Measurements from ENCODE around the gene KIF16B. TPM values are rescaled to one million over a fixed set of nuclear protein-coding genes. Genes with fewer than 3 reads are reported as not detected.

KIF16B gene
- total RNA-seq, 4 donors from 2014 or later: 19.9 to 40.2 (median 20.5) TPM

- no peaks in the 10 kb centered on the region for H3K27me3 ChIP-seq
- TF ChIP-seq CTCF (IDR thresholded peaks at IDR 0.05): no peak
- no peak for TF ChIP-seq EP300 (IDR thresholded peaks at IDR 0.05)
- no peak for TF ChIP-seq POLR2A (IDR thresholded peaks at IDR 0.05)
- no peaks in the 10 kb centered on the region for H3K9me3 ChIP-seq
- DNase-seq (ENCODE audit: low spot score in 2 of 2): no peak
- peaks cover 0 to 41% (median 0%) of the 10 kb centered on the region in 3 donors for H3K36me3 ChIP-seq
- no peak overlapping the region for H3K27ac ChIP-seq
- no peak overlapping the region for H3K4me3 ChIP-seq
- 70 to 71% methylated on average over 3 of the region's 3 CpGs for WGBS, 2 donors
- peaks cover 0 to 14% (median 0%) of the 10 kb centered on the region in 4 donors for H3K4me1 ChIP-seq
Observed at GRCh38 chr20:16500197-16500596, 73.1 kb downstream of the KIF16B start.

- Histone ChIP-seq H3K4me3 (no peak overlapping the region), H3K9me3 (no peaks in the 10 kb centered on the region), H3K27ac (no peak overlapping the region), H3K4me1 (peaks cover 0 to 14% (median 0%) of the 10 kb centered on the region in 4 donors), H3K27me3 (no peaks in the 10 kb centered on the region), H3K36me3 (peaks cover 0 to 29% (median 0%) of the 10 kb centered on the region in 3 donors)
- no peak for DNase-seq (ENCODE audit: low spot score in 2 of 2)
- 84 to 89% methylated on average over 10 of the region's 10 CpGs for WGBS, 2 donors
- TF ChIP-seq CTCF (IDR thresholded peaks at IDR 0.05): no peak
- no peak for TF ChIP-seq POLR2A (IDR thresholded peaks at IDR 0.05)
- TF ChIP-seq EP300 (IDR thresholded peaks at IDR 0.05): no peak
Observed at GRCh38 chr20:16498526-16499253, 74.6 kb downstream of the KIF16B start.

GRCh38 chr20:16497896-16498295, 75.4 kb downstream of the KIF16B start:
- Histone ChIP-seq H3K27me3 (no peaks in the 10 kb centered on the region), H3K9me3 (no peaks in the 10 kb centered on the region), H3K27ac (no peak overlapping the region), H3K4me3 (no peak overlapping the region), H3K36me3 (peaks cover 0 to 28% (median 0%) of the 10 kb centered on the region in 3 donors), H3K4me1 (peaks cover 0 to 14% (median 0%) of the 10 kb centered on the region in 4 donors)
- TF ChIP-seq EP300 (IDR thresholded peaks at IDR 0.05): no peak
- no peak for TF ChIP-seq POLR2A (IDR thresholded peaks at IDR 0.05)
- TF ChIP-seq CTCF (IDR thresholded peaks at IDR 0.05): no peak
- WGBS, 2 donors: 91 to 94% methylated on average over 6 of the region's 6 CpGs
- DNase-seq (ENCODE audit: low spot score in 2 of 2): no peak

- TF ChIP-seq POLR2A (IDR thresholded peaks at IDR 0.05): no peak
- no peak for TF ChIP-seq EP300 (IDR thresholded peaks at IDR 0.05)
- no peak for TF ChIP-seq CTCF (IDR thresholded peaks at IDR 0.05)
- Histone ChIP-seq H3K4me1 (no peaks in the 10 kb centered on the region), H3K27ac (no peak overlapping the region), H3K36me3 (peaks cover 0 to 64% (median 0%) of the 10 kb centered on the region in 3 donors), H3K27me3 (no peaks in the 10 kb centered on the region), H3K4me3 (no peak overlapping the region), H3K9me3 (no peaks in the 10 kb centered on the region)
- 63 to 64% methylated on average over 1 of the region's 1 CpG for WGBS, 2 donors
- DNase-seq (ENCODE audit: low spot score in 2 of 2): no peak
Observed at GRCh38 chr20:16493486-16493885, 79.8 kb downstream of the KIF16B start.

- no peaks in the 10 kb centered on the region for H3K9me3 ChIP-seq
- no peaks in the 10 kb centered on the region for H3K27me3 ChIP-seq
- no peak for DNase-seq (ENCODE audit: low spot score in 2 of 2)
- peak overlapping the region in 2 of 4 donors; percentile 29 to 37 for H3K27ac ChIP-seq
- WGBS, 2 donors: 79 to 86% methylated on average over 7 of the region's 7 CpGs
- TF ChIP-seq EP300 (IDR thresholded peaks at IDR 0.05): no peak
- TF ChIP-seq CTCF (IDR thresholded peaks at IDR 0.05): no peak
- TF ChIP-seq POLR2A (IDR thresholded peaks at IDR 0.05): no peak
- no peaks in the 10 kb centered on the region for H3K4me1 ChIP-seq
- H3K36me3 ChIP-seq: peaks cover 0 to 75% (median 0%) of the 10 kb centered on the region in 3 donors
- H3K4me3 ChIP-seq: no peak overlapping the region
Observed at GRCh38 chr20:16491294-16491905, 81.8 kb downstream of the KIF16B start.
